Activated T-helper 2 cell treated with anti-CD3 and anti-CD28 coated beads, Interferon-gamma antibody, Interleukin-2, Interleukin-4, amounts not matched to agents 10 μg/mL and 5 μg/mL and 100 μg/mL, durations not matched to agents 14 hours and 24 hours and 36 hours (primary cell): ENCODE data around the gene TMEM240. TPM values are rescaled to one million over a fixed set of nuclear protein-coding genes. Genes with fewer than 3 reads are reported as not detected.
A peak's percentile ranks its signal among the peaks of the same experiment; 100 is the strongest.
"Not testable (repeated sequence)": the region's sequence is repeated elsewhere in the genome, so short reads cannot be mapped to it uniquely, and the experiment has no call there.

Experiments
- DNase-seq: peaks from one replicate; pipeline ENCODE4 v3.0.0; 2021; ENCODE audit warnings: low spot score
- H3K27ac Mint-ChIP-seq: one replicate; pipeline ENCODE4 v1.8.0; 2021; ENCODE audit warnings: mixed read lengths
- H3K27me3 Mint-ChIP-seq: one replicate; pipeline ENCODE4 v1.8.0; 2021; ENCODE audit warnings: low read depth, mixed read lengths
- H3K36me3 Mint-ChIP-seq: one replicate; pipeline ENCODE4 v1.8.0; 2021; ENCODE audit warnings: low read depth, mixed read lengths
- H3K4me1 Mint-ChIP-seq: one replicate; pipeline ENCODE4 v1.8.0; 2021; ENCODE audit warnings: low read depth, mixed read lengths
- H3K4me3 Mint-ChIP-seq: one replicate; pipeline ENCODE4 v1.8.0; 2021; ENCODE audit warnings: low read depth, mild to moderate bottlenecking, moderate library complexity, mixed read lengths
- H3K9me3 Mint-ChIP-seq: one replicate; pipeline ENCODE4 v1.8.0; 2021; ENCODE audit warnings: mixed read lengths
- intact Hi-C: fragments of 100-400 bp; cut with micrococcal nuclease; formaldehyde crosslinking; loops from one replicate; pipeline ENCODE4 v1.15.1; 2023
- total RNA-seq: library from RNA; stranded (reverse); gene quantifications from 2 replicates; pipeline ENCODE4 v1.2.3, GENCODE V29; 2022

Gene TMEM240
- total RNA-seq, 1 donor from 2014 or later: 0.25 TPM

GRCh38 chr1:1508775-1509464 lies 31.5 kb downstream of the TMEM240 start:
- H3K36me3 Mint-ChIP-seq, H3K27ac Mint-ChIP-seq, H3K27me3 Mint-ChIP-seq, intact Hi-C loops, DNase-seq, H3K4me3 Mint-ChIP-seq, H3K9me3 Mint-ChIP-seq: not testable (repeated sequence)
- H3K4me1 Mint-ChIP-seq: peaks cover 21% of the 10 kb centered on the region

GRCh38 chr1:1507305-1507704 lies 33.1 kb downstream of the TMEM240 start:
- no peaks in the 10 kb centered on the region for H3K9me3 Mint-ChIP-seq
- no peak overlapping the region for H3K27ac Mint-ChIP-seq
- intact Hi-C loops: no loop called here
- no peaks in the 10 kb centered on the region for H3K27me3 Mint-ChIP-seq
- H3K4me1 Mint-ChIP-seq: peaks cover 19% of the 10 kb centered on the region
- H3K4me3 Mint-ChIP-seq: no peak overlapping the region
- DNase-seq: no peak
- no peaks in the 10 kb centered on the region for H3K36me3 Mint-ChIP-seq

GRCh38 chr1:1505801-1506200 lies 34.6 kb downstream of the TMEM240 start:
- H3K4me3 Mint-ChIP-seq, H3K9me3 Mint-ChIP-seq, H3K27me3 Mint-ChIP-seq, DNase-seq, intact Hi-C loops, H3K36me3 Mint-ChIP-seq: not testable (repeated sequence)
- Mint-ChIP-seq H3K27ac (peak overlapping the region; percentile 95), H3K4me1 (peaks cover 15% of the 10 kb centered on the region)

GRCh38 chr1:1505366-1505798 lies 35.0 kb downstream of the TMEM240 start:
- H3K9me3 Mint-ChIP-seq, intact Hi-C loops, H3K27me3 Mint-ChIP-seq, DNase-seq, H3K36me3 Mint-ChIP-seq: not testable (repeated sequence)
- Mint-ChIP-seq H3K4me1 (peaks cover 13% of the 10 kb centered on the region), H3K4me3 (peak overlapping the region; percentile 64), H3K27ac (peak overlapping the region; percentile 95)

GRCh38 chr1:1504777-1505365 lies 35.6 kb downstream of the TMEM240 start:
- DNase-seq: peak; percentile 72
- H3K9me3 Mint-ChIP-seq, H3K36me3 Mint-ChIP-seq, H3K27me3 Mint-ChIP-seq, intact Hi-C loops: not testable (repeated sequence)
- H3K27ac Mint-ChIP-seq: peak overlapping the region; percentile 95
- H3K4me1 Mint-ChIP-seq: peaks cover 13% of the 10 kb centered on the region
- peak overlapping the region; percentile 64 for H3K4me3 Mint-ChIP-seq

GRCh38 chr1:1495461-1495975 lies 44.9 kb downstream of the TMEM240 start:
- intact Hi-C loops, H3K4me1 Mint-ChIP-seq, H3K9me3 Mint-ChIP-seq, H3K4me3 Mint-ChIP-seq, H3K27me3 Mint-ChIP-seq, DNase-seq, H3K27ac Mint-ChIP-seq: not testable (repeated sequence)
- peaks cover 37% of the 10 kb centered on the region for H3K36me3 Mint-ChIP-seq

- H3K27me3 Mint-ChIP-seq, DNase-seq, H3K4me3 Mint-ChIP-seq, H3K27ac Mint-ChIP-seq, intact Hi-C loops, H3K4me1 Mint-ChIP-seq, H3K9me3 Mint-ChIP-seq: not testable (repeated sequence)
- H3K36me3 Mint-ChIP-seq: peaks cover 49% of the 10 kb centered on the region
Measured at GRCh38 chr1:1494311-1494710, 46.1 kb downstream of the TMEM240 start.

GRCh38 chr1:1491601-1492000 lies 48.8 kb downstream of the TMEM240 start:
- Mint-ChIP-seq H3K4me1 (no peaks in the 10 kb centered on the region), H3K27me3 (no peaks in the 10 kb centered on the region), H3K36me3 (peaks cover 65% of the 10 kb centered on the region), H3K4me3 (no peak overlapping the region), H3K27ac (no peak overlapping the region), H3K9me3 (peaks cover 9% of the 10 kb centered on the region)
- no peak for DNase-seq
- intact Hi-C loops: no loop called here

GRCh38 chr1:1490633-1491230 lies 49.7 kb downstream of the TMEM240 start:
- intact Hi-C loops: no loop called here
- peaks cover 65% of the 10 kb centered on the region for H3K36me3 Mint-ChIP-seq
- no peaks in the 10 kb centered on the region for H3K27me3 Mint-ChIP-seq
- H3K27ac Mint-ChIP-seq: no peak overlapping the region
- H3K4me3 Mint-ChIP-seq: no peak overlapping the region
- peaks cover 9% of the 10 kb centered on the region for H3K9me3 Mint-ChIP-seq
- no peak for DNase-seq
- H3K4me1 Mint-ChIP-seq: no peaks in the 10 kb centered on the region

GRCh38 chr1:1489861-1490260 lies 50.6 kb downstream of the TMEM240 start:
- Mint-ChIP-seq H3K27me3 (no peaks in the 10 kb centered on the region), H3K9me3 (peaks cover 9% of the 10 kb centered on the region), H3K4me3 (no peak overlapping the region), H3K27ac (no peak overlapping the region), H3K36me3 (peaks cover 62% of the 10 kb centered on the region), H3K4me1 (no peaks in the 10 kb centered on the region)
- intact Hi-C loops: no loop called here
- no peak for DNase-seq

- Mint-ChIP-seq H3K36me3 (peaks cover 66% of the 10 kb centered on the region), H3K4me1 (no peaks in the 10 kb centered on the region), H3K4me3 (no peak overlapping the region), H3K27me3 (no peaks in the 10 kb centered on the region), H3K27ac (no peak overlapping the region), H3K9me3 (peaks cover 9% of the 10 kb centered on the region)
- intact Hi-C loops: no loop called here
- no peak for DNase-seq
Measured at GRCh38 chr1:1489231-1489630, 51.2 kb downstream of the TMEM240 start.

- Mint-ChIP-seq H3K4me3 (no peak overlapping the region), H3K9me3 (no peaks in the 10 kb centered on the region), H3K27me3 (no peaks in the 10 kb centered on the region), H3K27ac (no peak overlapping the region), H3K36me3 (peaks cover 57% of the 10 kb centered on the region), H3K4me1 (no peaks in the 10 kb centered on the region)
- intact Hi-C loops: no loop called here
- DNase-seq: no peak
Measured at GRCh38 chr1:1487701-1488100, 52.7 kb downstream of the TMEM240 start.

- DNase-seq, H3K27ac Mint-ChIP-seq, intact Hi-C loops, H3K9me3 Mint-ChIP-seq, H3K4me3 Mint-ChIP-seq, H3K27me3 Mint-ChIP-seq, H3K4me1 Mint-ChIP-seq: not testable (repeated sequence)
- H3K36me3 Mint-ChIP-seq: peaks cover 44% of the 10 kb centered on the region
Measured at GRCh38 chr1:1485755-1486317, 54.6 kb downstream of the TMEM240 start.
